HEK293T (cell line): ENCODE data around the gene BRD4.

Source experiments
- CTCF ChIA-PET: fragments of 350-600 bp; formaldehyde crosslinking; extraction: SDS; loops from one replicate; lab custom pipeline; 2021; ENCODE audit warnings: antibody characterized with exemption, inconsistent platforms; lab: Yijun Ruan, JAX
- POLR2A ChIA-PET: fragments of 350-600 bp; formaldehyde crosslinking; extraction: SDS; loops from one replicate; lab custom pipeline; 2020; ENCODE audit warnings: antibody characterized with exemption, inconsistent platforms; lab: Yijun Ruan, JAX
- DNase-seq: peaks from one replicate; pipeline ENCODE4 v3.0.0; 2012; ENCODE audit warnings: mixed read lengths; ENCODE audit errors: extremely low spot score
- ARNT ChIP-seq: fragments of 450-650 bp; IDR thresholded peaks from 2 replicates; pipeline ENCODE4 v1.6.1; 2017; ENCODE audit warnings: mild to moderate bottlenecking
- BHLHE40 ChIP-seq: fragments of 450-650 bp; IDR thresholded peaks from 2 replicates; pipeline ENCODE4 v1.6.1; 2016; ENCODE audit warnings: mild to moderate bottlenecking, moderate library complexity, borderline replicate concordance
- CTBP1 ChIP-seq: fragments of 450-650 bp; IDR thresholded peaks from 2 replicates; pipeline ENCODE4 v1.6.1; 2016; ENCODE audit warnings: borderline replicate concordance
- ELF4 ChIP-seq: fragments of 450-650 bp; IDR thresholded peaks from 2 replicates; pipeline ENCODE4 v1.6.1; 2017; ENCODE audit warnings: antibody characterized with exemption
- FOXA1 ChIP-seq: fragments of 450-650 bp; IDR thresholded peaks from 2 replicates; pipeline ENCODE4 v1.6.1; 2016; ENCODE audit warnings: mild to moderate bottlenecking
- FOXK2 ChIP-seq: fragments of 450-650 bp; IDR thresholded peaks from 2 replicates; pipeline ENCODE4 v1.6.1; 2016; ENCODE audit warnings: mild to moderate bottlenecking
- FOXM1 ChIP-seq: fragments of 450-650 bp; IDR thresholded peaks from 2 replicates; pipeline ENCODE4 v1.6.1; 2017; ENCODE audit warnings: mild to moderate bottlenecking, borderline replicate concordance
- HDGF ChIP-seq: fragments of 450-650 bp; IDR thresholded peaks from 2 replicates; pipeline ENCODE4 v1.6.1; 2017; ENCODE audit warnings: antibody characterized with exemption, borderline replicate concordance
- L3MBTL2 ChIP-seq: fragments of 450-650 bp; conservative IDR thresholded peaks from 2 replicates; pipeline ENCODE4 v1.6.1; 2016; ENCODE audit warnings: mild to moderate bottlenecking
- LEF1 ChIP-seq: fragments of 450-650 bp; IDR thresholded peaks from 2 replicates; pipeline ENCODE4 v1.6.1; 2017; ENCODE audit warnings: mild to moderate bottlenecking, borderline replicate concordance
- NFRKB ChIP-seq: fragments of 450-650 bp; IDR thresholded peaks from 2 replicates; pipeline ENCODE4 v1.6.1; 2016; ENCODE audit warnings: mild to moderate bottlenecking, moderate library complexity
- PKNOX1 ChIP-seq: fragments of 450-650 bp; IDR thresholded peaks from 2 replicates; pipeline ENCODE4 v1.6.1; 2016
- SP1 ChIP-seq: fragments of 450-650 bp; IDR thresholded peaks from 2 replicates; pipeline ENCODE4 v1.6.1; 2017
- SUZ12 ChIP-seq: fragments of 450-650 bp; IDR thresholded peaks from 2 replicates; pipeline ENCODE4 v1.6.1; 2016; ENCODE audit warnings: mild to moderate bottlenecking
- TARDBP ChIP-seq: fragments of 450-650 bp; IDR thresholded peaks from 2 replicates; pipeline ENCODE4 v1.6.1; 2016
- ZNF384 ChIP-seq: fragments of 450-650 bp; IDR thresholded peaks from 2 replicates; pipeline ENCODE4 v1.6.1; 2016

Gene BRD4

GRCh38 chr19:15266683-15267082 is 65.7 kb downstream of the BRD4 start:
- no peak for DNase-seq
- no peak for TF ChIP-seq FOXM1
- no peak for TF ChIP-seq SUZ12
- TF ChIP-seq BHLHE40, result no peak
- TF ChIP-seq SP1, result no peak
- TF ChIP-seq LEF1, result no peak
- no peak for TF ChIP-seq CTBP1
- TF ChIP-seq PKNOX1, result no peak
- ChIA-PET CTCF (no interaction called here), POLR2A (no interaction called here)

GRCh38 chr19:15265850-15266248 is 66.5 kb downstream of the BRD4 start:
- no peak for DNase-seq
- CTCF ChIA-PET, result no interaction called here
- POLR2A ChIA-PET, result no interaction called here
- TF ChIP-seq L3MBTL2 (no peak), BHLHE40 (no peak)

GRCh38 chr19:15265214-15265849 is 67.0 kb downstream of the BRD4 start:
- ChIA-PET POLR2A (no interaction called here), CTCF (interaction anchor here (1.0 kb wide), 1 partner anchor 38 kb away, joined by 6 read pairs; no protein-coding TSS in a partner anchor)
- TF ChIP-seq ZNF384 (no peak), HDGF (no peak), TARDBP (no peak), CTBP1 (no peak), ELF4 (no peak)
- DNase-seq, result no peak

GRCh38 chr19:15264933-15265206 is 67.5 kb downstream of the BRD4 start:
- CTCF ChIA-PET, result interaction anchor here (0.7 to 1.0 kb wide), 2 partner anchors 16 to 38 kb away, joined by 3 to 6 read pairs; no protein-coding TSS in a partner anchor
- no peak for DNase-seq
- POLR2A ChIA-PET, result no interaction called here
- TF ChIP-seq TARDBP (no peak), ARNT (no peak)

- ChIA-PET POLR2A (no interaction called here), CTCF (interaction anchor here (0.7 to 1.0 kb wide), 2 partner anchors 17 to 39 kb away, joined by 3 to 6 read pairs; no protein-coding TSS in a partner anchor)
- DNase-seq, result peak; percentile 75
- TF ChIP-seq TARDBP, result no peak
- 0 out of 2 replicates have a peak, but pooled peaks have one; percentile 21 for TF ChIP-seq L3MBTL2
Observed at GRCh38 chr19:15264061-15264932, 68.0 kb downstream of the BRD4 start.

- TF ChIP-seq HDGF (no peak), PKNOX1 (no peak), CTBP1 (no peak), FOXM1 (no peak), SUZ12 (no peak), LEF1 (no peak), ELF4 (no peak), SP1 (no peak), L3MBTL2 (no peak), FOXK2 (no peak), ARNT (no peak), TARDBP (no peak), BHLHE40 (no peak), FOXA1 (no peak), ZNF384 (no peak), NFRKB (no peak)
- DNase-seq, result no peak
- POLR2A ChIA-PET, result no interaction called here
- CTCF ChIA-PET, result no interaction called here
Observed at GRCh38 chr19:15263361-15263985, 68.9 kb downstream of the BRD4 start.

GRCh38 chr19:15262011-15262410 is 70.3 kb downstream of the BRD4 start:
- CTCF ChIA-PET, result no interaction called here

More at GRCh38 chr19:15262011-15262410, 70.3 kb downstream of the BRD4 start:
- no peak for DNase-seq
- POLR2A ChIA-PET, result no interaction called here
- no peak for TF ChIP-seq TARDBP
- TF ChIP-seq FOXM1, result no peak
- no peak for TF ChIP-seq ARNT
- TF ChIP-seq PKNOX1, result no peak
- TF ChIP-seq FOXA1, result no peak
- no peak for TF ChIP-seq BHLHE40
- TF ChIP-seq LEF1, result no peak
- TF ChIP-seq FOXK2, result no peak
- TF ChIP-seq NFRKB, result no peak
